T1000 (cell line): ENCODE results near the gene PHTF2.
"Not testable (repeated sequence)": the region's sequence is repeated elsewhere in the genome, so short reads cannot be mapped to it uniquely, and the experiment has no call there.

Experiments used
- DNase-seq: peaks from one replicate; lab custom pipeline; 2025; ENCODE audit warnings: mixed read lengths; lab: John Stamatoyannopoulos, UW

PHTF2 gene

DNA sequence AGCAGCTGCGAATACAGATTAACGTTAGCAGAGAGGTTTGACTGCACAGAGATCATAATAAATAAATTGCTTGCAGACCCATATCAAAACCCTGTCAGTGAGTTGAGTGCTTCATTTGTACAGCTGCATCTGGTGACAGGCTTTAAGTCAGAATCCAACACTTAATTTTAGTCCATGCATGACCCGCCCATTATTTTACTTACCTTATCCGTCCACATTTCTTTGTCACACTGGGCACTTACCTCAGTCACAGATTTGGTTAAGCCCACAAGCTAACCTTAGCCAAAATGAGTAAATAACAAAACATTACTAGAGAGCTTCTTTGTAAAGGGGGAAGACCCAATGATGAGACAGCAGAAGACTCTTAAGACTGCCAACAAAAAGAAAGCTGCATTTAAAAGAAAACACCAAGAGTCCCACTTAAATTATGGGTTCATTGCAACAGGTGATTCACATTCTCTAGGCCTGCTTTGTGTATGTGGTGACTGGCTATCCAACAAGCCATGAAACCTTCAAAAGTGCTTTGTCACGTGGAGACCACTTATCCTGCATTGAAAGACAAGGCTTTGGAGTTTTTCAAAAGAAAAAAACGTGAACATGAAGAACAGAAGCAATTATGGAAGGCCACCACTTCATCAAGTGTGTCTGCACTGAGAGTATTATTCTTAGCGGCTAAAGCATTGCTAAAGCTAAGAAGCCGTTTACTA lies 32.2 kb downstream of the PHTF2 start:
- no peak for DNase-seq

DNA sequence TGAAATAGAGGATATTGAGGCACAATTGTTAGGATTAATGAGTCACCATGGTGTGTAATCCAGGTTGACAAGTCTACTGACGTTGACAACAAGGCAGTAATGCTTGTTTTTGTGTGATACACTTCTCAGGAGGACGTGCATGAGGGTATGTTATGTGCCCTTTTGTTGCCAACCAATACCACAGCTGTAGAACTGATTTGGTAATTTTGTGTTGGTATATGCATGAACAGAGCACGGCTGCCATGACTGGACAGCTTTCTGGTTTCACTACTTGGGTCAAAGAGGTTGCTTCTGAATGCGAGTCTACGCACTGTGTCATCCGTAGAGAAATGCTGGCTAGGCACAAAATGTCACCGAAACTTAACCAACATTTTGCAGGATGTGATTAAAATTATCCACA lies 32.9 kb downstream of the PHTF2 start:
- DNase-seq: no peak

- DNase-seq: no peak
Observed at GRCh38 chr7:77831953-77832352, 33.4 kb downstream of the PHTF2 start.

GRCh38 chr7:77833136-77833535 lies 34.6 kb downstream of the PHTF2 start:
- no peak for DNase-seq

DNA sequence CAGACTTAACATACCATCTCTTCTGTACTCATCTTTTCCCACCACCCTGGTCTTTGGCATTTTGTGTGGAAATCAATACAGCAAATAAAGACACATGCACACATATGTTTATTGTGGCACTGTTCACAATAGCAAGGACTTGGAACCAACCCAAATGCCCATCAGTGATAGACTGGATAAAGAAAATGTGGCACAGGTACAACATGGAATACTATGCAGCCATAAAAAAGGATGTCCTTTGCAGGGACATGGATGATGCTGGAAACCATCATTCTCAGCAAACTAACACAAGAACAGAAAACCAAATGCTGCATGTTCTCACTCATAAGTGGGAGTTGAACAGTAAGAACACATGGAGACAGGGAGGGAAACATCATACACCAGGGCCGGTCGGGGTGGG lies 37.9 kb downstream of the PHTF2 start:
- DNase-seq: not testable (repeated sequence)

GRCh38 chr7:77837275-77837674 lies 38.7 kb downstream of the PHTF2 start:
- DNase-seq: no peak

GRCh38 chr7:77837966-77838365 lies 39.4 kb downstream of the PHTF2 start:
- DNase-seq: no peak

- no peak for DNase-seq
Observed at GRCh38 chr7:77838929-77839491, 40.4 kb downstream of the PHTF2 start.

GRCh38 chr7:77839919-77840318 lies 41.3 kb downstream of the PHTF2 start:
- no peak for DNase-seq

DNA sequence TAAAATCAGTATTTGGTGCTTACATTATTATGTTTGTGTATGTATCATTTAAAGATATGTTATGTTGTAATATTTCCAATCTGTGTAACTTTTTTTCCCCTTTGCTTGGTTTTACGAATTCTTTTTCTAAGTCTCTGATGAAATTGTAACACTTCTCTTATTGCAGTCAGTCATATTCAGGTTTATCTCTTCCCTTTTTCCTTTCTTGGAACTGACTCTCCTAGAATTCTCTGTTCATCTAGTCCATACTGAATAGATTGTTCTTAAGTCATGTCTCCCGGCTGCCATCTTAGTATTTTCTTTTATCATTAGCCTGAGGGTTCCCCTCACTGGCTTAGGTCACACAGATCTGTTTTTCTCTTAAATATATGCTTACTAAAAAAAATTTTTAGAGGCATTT lies 44.6 kb downstream of the PHTF2 start:
- DNase-seq: no peak

GRCh38 chr7:77846317-77847092 lies 47.9 kb downstream of the PHTF2 start:
- no peak for DNase-seq

DNA sequence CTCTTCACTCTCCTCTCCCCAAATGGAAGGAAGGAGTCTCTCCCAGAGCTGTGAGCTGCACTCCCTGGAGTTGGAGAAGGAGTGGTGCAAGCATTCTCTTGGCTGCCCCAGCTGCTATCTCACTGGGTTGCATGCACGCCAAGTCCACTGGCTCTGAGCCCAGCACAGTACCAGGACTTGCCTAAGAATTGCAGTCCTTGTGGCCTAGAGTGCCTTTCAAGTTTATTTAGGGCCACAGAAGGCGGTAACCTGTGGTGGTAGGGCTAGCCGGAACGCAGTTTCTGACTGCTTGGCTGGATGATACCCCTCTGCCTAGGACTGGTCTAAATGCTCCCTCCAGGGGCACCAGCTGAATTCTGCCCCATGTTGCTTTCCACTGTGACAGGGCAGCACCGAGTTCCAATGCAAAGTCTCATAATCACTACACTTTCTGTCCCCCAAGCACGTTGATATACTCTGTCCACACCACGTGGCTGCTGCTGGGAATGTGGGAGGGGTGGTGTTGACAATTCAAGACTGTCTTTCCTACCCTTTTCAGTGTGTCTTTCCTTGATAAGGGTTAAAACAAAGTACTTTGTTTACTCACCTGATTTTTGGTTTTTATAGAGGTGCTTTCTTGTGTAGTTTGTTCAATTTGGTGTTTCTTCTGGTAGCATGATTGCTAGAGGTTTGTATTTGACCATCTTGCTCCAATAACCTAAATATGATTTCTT lies 57.0 kb downstream of the PHTF2 start:
- DNase-seq: no peak

DNA sequence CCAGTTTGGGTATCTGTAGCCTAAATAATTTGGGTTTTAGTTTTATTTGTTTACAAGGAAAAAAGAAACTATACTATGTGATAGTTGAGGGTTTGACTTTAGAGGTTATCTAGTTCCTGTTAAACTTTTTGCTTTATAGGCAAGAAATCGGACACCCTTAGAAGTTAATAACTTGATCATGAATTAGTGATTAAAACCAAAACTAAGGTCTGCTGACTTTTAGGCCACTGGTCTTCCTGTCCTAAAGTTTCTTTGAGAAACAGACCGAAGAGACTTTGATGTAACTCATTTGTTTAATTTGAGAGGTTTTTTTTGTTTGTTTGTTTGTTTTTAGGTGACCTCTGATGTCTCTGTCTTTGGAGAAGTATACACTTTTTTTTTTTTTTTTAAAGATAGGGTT lies 59.7 kb downstream of the PHTF2 start:
- DNase-seq: no peak

GRCh38 chr7:77859343-77859742 lies 60.8 kb downstream of the PHTF2 start:
- no peak for DNase-seq

DNA sequence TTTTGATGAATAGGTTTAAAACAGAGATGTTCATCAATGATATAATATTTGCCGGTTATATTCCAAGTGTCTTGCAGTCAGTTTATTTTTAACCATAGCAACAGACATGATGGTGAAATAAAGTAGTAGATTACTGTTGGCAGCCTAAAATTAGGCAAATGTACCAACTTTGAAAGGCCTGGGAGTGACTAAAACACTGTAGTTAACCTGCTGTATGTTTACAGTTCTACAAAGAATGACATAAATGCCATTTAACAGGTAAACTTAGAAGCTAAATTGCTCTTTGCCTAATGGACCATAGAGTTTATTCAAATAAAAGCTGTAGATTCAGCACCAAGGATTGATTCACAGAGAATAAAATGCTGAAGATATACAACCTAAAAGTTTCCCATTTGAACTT lies 64.1 kb downstream of the PHTF2 start:
- DNase-seq: no peak

DNA sequence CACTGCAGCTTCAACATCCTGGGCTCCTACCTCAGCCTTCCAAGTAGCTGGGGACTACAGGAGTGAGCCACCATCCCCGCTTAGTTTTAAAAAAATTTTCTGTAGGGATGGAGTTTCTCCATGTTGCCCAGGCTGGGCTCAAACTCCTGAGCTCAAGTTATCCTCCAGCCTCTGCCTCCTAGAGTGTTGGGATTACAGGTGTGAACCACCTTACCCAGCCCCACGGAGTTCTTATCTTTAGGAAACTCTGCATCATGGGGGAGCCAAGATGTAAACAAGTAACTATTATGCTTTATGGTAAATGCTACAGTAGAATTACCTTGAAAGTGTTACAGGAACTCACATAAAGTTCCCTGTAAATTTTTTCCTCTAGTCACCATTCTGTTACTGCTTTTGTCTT lies 65.3 kb downstream of the PHTF2 start:
- DNase-seq: no peak

GRCh38 chr7:77866370-77866769 lies 67.8 kb downstream of the PHTF2 start:
- DNase-seq: no peak

- DNase-seq: no peak
Observed at GRCh38 chr7:77866786-77867536, 68.4 kb downstream of the PHTF2 start.

DNA sequence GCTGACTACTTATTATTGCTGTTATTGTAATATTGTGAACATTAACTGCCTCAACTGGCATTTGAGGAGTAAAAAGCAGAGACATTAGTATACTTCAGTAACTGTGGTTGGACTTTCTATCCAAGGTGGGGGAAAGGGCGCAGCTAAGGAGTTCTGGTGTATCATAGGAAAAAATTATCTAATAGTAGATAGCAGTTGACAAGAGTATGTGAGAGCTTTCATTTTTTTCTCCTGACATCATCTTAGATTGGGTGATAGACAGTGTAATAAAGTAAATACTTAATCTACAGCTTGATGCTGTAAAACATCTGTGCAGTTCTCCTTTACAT lies 68.9 kb downstream of the PHTF2 start:
- DNase-seq: no peak

DNA sequence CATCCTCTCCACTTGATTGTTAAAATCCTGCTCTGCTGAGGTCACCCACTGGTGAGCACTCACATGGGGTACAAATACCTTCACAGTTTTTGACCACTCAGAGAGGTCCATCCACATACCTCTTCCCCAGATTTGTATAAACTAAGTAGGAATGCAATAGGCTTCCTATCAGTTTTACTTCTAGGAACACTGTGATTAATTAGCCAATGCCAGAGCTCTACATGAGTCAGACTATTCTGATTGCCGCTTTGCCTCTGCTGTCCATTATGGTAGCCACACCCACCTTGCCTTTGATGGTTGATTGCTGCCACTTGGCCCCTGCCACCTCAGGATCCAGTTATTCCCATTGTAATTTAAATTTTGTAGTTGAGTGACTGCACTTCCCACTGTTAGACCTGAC lies 73.7 kb downstream of the PHTF2 start:
- DNase-seq: not testable (repeated sequence)

GRCh38 chr7:77873416-77874327 lies 75.1 kb downstream of the PHTF2 start:
- not testable (repeated sequence) for DNase-seq
